Measurements from ENCODE around the gene PILRA.
"Not testable (repeated sequence)": the region's sequence is repeated elsewhere in the genome, so short reads cannot be mapped to it uniquely, and the experiment has no call there.

Gene PILRA

GRCh38 chr7:100358027-100358856 lies 15.0 kb upstream of the PILRA start, which contains the start of gene PILRB:
Gene PILRB (plus strand): TSS chr7:100358117. CDS start chr7:100358303, 186 bp downstream.
- DNase-seq, result no peak

- no peak for DNase-seq
Observed at GRCh38 chr7:100358857-100359212, 14.5 kb upstream of the PILRA start.

- DNase-seq, result no peak
Observed at GRCh38 chr7:100360135-100360854, 13.0 kb upstream of the PILRA start.

GRCh38 chr7:100363098-100363497 lies 10.2 kb upstream of the PILRA start:
- DNase-seq, result no peak

- not testable (repeated sequence) for DNase-seq
Observed at GRCh38 chr7:100363797-100364196, 9.5 kb upstream of the PILRA start.

GRCh38 chr7:100364480-100364879 lies 8.8 kb upstream of the PILRA start:
- no peak for DNase-seq

- DNase-seq, result not testable (repeated sequence)
Observed at GRCh38 chr7:100365998-100366367, 7.3 kb upstream of the PILRA start.

GRCh38 chr7:100366411-100367250 lies 6.7 kb upstream of the PILRA start:
- no peak for DNase-seq

GRCh38 chr7:100367251-100367620 lies 6.1 kb upstream of the PILRA start:
- DNase-seq, result no peak

GRCh38 chr7:100367676-100368613 lies 5.3 kb upstream of the PILRA start:
- DNase-seq, result no peak

- DNase-seq, result peak; percentile 99
Observed at GRCh38 chr7:100369105-100369504, 4.2 kb upstream of the PILRA start.

GRCh38 chr7:100370303-100370702 lies 3.0 kb upstream of the PILRA start:
- no peak for DNase-seq

GRCh38 chr7:100370746-100371145 lies 2.5 kb upstream of the PILRA start:
- DNase-seq, result no peak

- DNase-seq, result no peak
Observed at GRCh38 chr7:100371561-100372171, 1.6 kb upstream of the PILRA start.

- peak; percentile 46 for DNase-seq
Observed at GRCh38 chr7:100372256-100372655, 1.0 kb upstream of the PILRA start.

GRCh38 chr7:100372694-100373093 lies 593 bp upstream of the PILRA start:
- no peak for DNase-seq

- not testable (repeated sequence) for DNase-seq
Observed at GRCh38 chr7:100373870-100374598, 747 bp downstream of the PILRA start.

- DNase-seq, result no peak
Observed at GRCh38 chr7:100374601-100375000, 1.3 kb downstream of the PILRA start.

GRCh38 chr7:100376066-100376465 lies 2.8 kb downstream of the PILRA start:
- DNase-seq, result no peak

GRCh38 chr7:100378114-100378755 lies 4.9 kb downstream of the PILRA start:
- no peak for DNase-seq

GRCh38 chr7:100380196-100380595 lies 6.9 kb downstream of the PILRA start:
- DNase-seq, result no peak
